NCI-H510A treated with DMSO at 0.1 percent for 48 hours (cell line): ENCODE results near the gene OCSTAMP.

Source experiments
- DNase-seq: peaks from one replicate; lab custom pipeline; 2025; lab: John Stamatoyannopoulos, UW

Gene OCSTAMP

GRCh38 chr20:46553926-46554325 is 3.5 kb upstream of the OCSTAMP start:
- no peak for DNase-seq

GRCh38 chr20:46552460-46553420 is 2.3 kb upstream of the OCSTAMP start:
- no peak for DNase-seq

DNA sequence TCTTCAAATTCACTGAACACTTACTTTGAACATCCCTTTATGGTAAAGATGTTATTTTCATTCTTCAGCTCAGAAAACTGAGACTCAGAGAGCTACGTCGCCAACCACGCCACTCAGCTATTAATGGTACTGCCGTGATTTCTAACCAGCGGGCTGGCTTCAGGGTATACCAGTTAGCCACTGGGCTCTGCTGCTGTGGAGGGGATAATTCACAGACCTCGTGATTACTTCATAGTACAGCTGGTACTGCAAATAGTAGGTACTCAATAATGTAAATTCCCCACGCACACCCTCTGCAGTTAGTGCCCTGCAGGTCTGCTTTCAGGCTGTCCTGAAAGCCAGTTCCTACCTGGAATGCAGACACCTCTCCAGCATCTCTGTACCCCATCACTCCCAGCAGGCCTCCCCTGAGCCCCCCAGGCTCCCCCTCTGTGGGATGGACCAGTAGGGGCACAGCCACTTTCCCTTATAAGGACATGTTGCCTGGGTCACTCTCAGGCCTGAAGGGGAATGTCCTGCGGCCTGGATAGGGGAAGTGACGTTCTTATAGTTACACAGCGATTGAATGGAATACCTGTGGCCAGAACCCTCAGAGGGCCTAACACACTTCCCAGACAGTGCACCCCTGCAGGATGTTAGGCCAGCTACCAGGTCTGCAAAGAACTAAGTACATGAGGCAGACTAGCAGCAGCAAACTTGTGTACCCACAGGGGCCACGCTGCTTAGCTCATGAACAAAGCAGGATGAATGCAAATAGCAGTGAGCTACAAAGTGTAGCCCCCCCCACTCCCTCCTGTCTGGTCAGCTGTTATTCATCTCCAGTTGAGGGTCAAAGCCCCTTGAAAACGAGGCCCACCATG is 1.3 kb upstream of the OCSTAMP start:
- DNase-seq: no peak

- no peak for DNase-seq
Observed at GRCh38 chr20:46549188-46549972, 1.1 kb downstream of the OCSTAMP start.

GRCh38 chr20:46548688-46549087 is 1.8 kb downstream of the OCSTAMP start:
- DNase-seq: no peak

GRCh38 chr20:46547995-46548394 is 2.5 kb downstream of the OCSTAMP start:
- no peak for DNase-seq

- DNase-seq: no peak
Observed at GRCh38 chr20:46546936-46547335, 3.5 kb downstream of the OCSTAMP start.

DNA sequence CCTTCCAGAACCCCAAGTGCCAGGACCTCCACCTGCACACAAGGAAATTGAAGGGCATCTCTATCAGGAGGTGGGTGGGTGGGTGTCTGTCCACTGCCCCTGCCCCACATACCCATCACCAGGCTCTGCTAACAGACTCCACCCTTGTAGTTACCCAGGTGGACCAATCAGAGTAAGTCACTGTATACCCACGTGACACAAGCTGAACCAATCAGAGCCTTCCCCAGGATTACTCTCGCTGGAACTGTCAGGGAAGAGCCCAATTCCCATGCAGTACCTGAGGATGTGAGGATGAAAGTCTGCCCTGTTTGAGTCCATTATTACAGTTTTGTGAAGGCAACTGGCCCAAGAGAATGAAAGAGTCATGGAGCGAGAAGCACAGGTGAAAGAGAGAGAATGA is 4.2 kb downstream of the OCSTAMP start:
- DNase-seq: no peak

- DNase-seq: no peak
Observed at GRCh38 chr20:46545827-46546138, 4.7 kb downstream of the OCSTAMP start.

GRCh38 chr20:46545077-46545826 is 5.2 kb downstream of the OCSTAMP start:
- DNase-seq: no peak

GRCh38 chr20:46544576-46544975 is 5.9 kb downstream of the OCSTAMP start:
- no peak for DNase-seq

GRCh38 chr20:46543959-46544358 is 6.5 kb downstream of the OCSTAMP start:
- no peak for DNase-seq

GRCh38 chr20:46543033-46543432 is 7.4 kb downstream of the OCSTAMP start:
- no peak for DNase-seq

DNA sequence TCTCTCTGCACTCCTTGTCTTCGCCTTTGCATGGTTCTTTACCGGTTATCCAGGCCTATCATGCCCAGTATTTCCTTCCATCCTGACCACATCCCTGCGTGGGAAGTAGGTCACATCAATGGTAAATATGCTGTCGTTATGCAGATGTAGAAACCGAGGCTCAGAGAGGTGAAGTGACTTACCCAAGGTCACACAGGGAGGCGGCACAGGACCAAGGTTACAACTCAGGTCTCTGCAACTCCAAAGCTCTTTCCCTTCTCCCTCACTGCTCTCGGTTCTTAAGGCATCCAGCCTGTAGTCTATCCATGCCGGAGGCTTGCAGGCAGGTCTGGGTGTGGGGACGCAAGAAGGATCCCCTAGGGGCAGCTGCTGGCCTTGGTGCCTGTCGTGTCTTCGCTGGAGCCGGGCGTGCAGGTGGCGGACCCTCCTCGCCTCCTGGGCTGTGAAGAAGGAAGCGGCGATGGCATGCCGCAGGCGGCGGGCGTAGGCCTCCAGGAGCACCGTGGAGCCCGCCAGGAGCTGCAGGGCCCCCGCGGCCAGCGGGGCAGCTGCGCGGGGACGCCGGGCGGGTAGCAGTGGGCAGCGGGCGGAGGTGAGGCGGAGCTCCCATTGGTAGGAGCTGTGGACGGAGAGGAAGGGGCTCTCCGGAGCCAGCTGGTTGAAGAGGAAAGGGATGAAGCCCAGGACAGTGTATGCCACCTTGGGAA is 9.1 kb downstream of the OCSTAMP start:
- DNase-seq: no peak

GRCh38 chr20:46539113-46539512 is 11.3 kb downstream of the OCSTAMP start:
- no peak for DNase-seq

GRCh38 chr20:46530640-46531039 is 19.8 kb downstream of the OCSTAMP start:
- DNase-seq: no peak

DNA sequence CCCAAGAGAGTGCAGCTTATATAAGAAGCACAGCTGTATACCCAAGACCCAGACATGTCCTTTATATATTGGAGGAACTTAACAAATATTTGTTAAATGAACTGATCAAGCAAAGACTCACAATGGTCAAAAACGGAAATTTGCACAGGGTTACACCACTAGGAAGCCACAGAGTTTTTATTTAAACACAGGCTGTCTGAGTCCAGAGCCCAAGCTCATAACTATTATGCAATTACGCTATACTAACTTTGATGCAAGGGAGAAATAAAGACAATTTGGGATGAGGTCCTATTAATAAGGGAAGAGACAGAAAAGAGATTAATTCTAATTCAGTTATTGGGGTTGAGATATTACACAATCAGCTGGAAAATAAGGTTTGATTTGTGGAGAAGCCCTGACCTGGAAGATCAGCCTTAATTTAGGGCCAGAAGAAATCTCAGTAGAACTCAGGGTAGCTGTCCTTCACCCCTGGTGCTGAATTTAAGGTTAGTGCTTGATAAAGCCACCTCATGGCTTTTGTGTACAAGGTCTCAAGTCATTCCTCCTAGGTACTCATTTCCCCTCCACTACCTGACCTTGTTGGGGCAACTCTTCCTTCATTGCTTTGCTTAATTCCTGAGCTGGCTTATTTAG is 26.6 kb downstream of the OCSTAMP start:
- no peak for DNase-seq

GRCh38 chr20:46523108-46523507 is 27.3 kb downstream of the OCSTAMP start:
- DNase-seq: no peak

GRCh38 chr20:46520976-46521579 is 29.4 kb downstream of the OCSTAMP start:
- peak; percentile 28 for DNase-seq

DNA sequence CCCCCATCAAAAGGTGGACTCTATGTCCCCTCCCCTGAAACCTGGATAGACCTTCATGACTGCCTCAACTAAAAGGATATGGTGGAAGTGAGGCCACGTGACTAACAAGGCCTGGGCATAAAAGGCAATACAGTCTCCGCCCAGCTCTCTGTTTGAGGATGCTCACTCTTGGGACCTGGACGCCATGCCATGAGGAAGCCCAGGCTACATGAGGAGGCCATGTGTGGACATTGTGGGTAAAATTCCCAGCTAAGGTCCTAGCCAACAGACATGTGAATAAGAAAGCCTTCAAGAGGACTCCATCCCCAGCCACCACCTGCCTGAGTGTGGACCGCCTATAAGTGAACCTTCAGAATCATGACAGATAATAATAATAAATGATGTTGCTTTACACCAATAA is 29.9 kb downstream of the OCSTAMP start:
- no peak for DNase-seq
